Activated CD8-positive, alpha-beta T cell treated with anti-CD3 and anti-CD28 coated beads for 36 hours (primary cell): ENCODE data around the gene GINS3. TPM values are rescaled to one million over a fixed set of nuclear protein-coding genes. Genes with fewer than 3 reads are reported as not detected.

ENCODE experiments used
- ATAC-seq: fragments of 200-7000 bp; cut with Tn5 transposase; one replicate; pipeline ENCODE4 v1.10.0; 2021; ENCODE audit warnings: mild to moderate bottlenecking, moderate library complexity
- CTCF ChIA-PET: fragments of 350-600 bp; sonication (Branson Sonifier 250); formaldehyde crosslinking; loops from one replicate; lab custom pipeline; 2021; ENCODE audit warnings: antibody characterized with exemption; lab: Charles Lee
- POLR2A ChIA-PET: fragments of 350-600 bp; sonication (Branson Sonifier 250); formaldehyde crosslinking; loops from one replicate; lab custom pipeline; 2021; ENCODE audit warnings: antibody characterized with exemption; lab: Charles Lee
- DNase-seq: peaks from one replicate; pipeline ENCODE4 v3.0.0-alpha.2; 2020
- H3K27ac Mint-ChIP-seq: one replicate; pipeline ENCODE4 v1.8.0; 2021; ENCODE audit warnings: mild to moderate bottlenecking, mixed read lengths
- H3K27me3 Mint-ChIP-seq: one replicate; pipeline ENCODE4 v1.8.0; 2021; ENCODE audit warnings: mixed read lengths
- H3K36me3 Mint-ChIP-seq: one replicate; pipeline ENCODE4 v1.8.0; 2021; ENCODE audit warnings: low read depth, mixed read lengths
- H3K4me1 Mint-ChIP-seq: one replicate; pipeline ENCODE4 v1.8.0; 2021; ENCODE audit warnings: low read depth, mixed read lengths
- H3K4me3 Mint-ChIP-seq: one replicate; pipeline ENCODE4 v1.8.0; 2021; ENCODE audit warnings: mild to moderate bottlenecking, moderate library complexity, mixed read lengths
- H3K9me3 Mint-ChIP-seq: one replicate; pipeline ENCODE4 v1.8.0; 2021; ENCODE audit warnings: mixed read lengths
- intact Hi-C: fragments of 100-400 bp; cut with micrococcal nuclease; formaldehyde crosslinking; loops from one replicate; pipeline ENCODE4 v1.10.0; 2022
- total RNA-seq, 2 experiments: library from RNA; stranded (reverse); gene quantifications; one replicate each; pipeline ENCODE4 v1.2.3, GENCODE V29; 2021
- TF ChIP-seq, protein P1 (sequence below): fragments of 200-600 bp; IDR thresholded peaks from one replicate; pipeline ENCODE4 v1.8.0; 2022; ENCODE audit warnings: antibody characterized with exemption, mild to moderate bottlenecking

Gene GINS3
- 10 to 100 TPM; 16.0 to 18.1 TPM for total RNA-seq

DNA sequence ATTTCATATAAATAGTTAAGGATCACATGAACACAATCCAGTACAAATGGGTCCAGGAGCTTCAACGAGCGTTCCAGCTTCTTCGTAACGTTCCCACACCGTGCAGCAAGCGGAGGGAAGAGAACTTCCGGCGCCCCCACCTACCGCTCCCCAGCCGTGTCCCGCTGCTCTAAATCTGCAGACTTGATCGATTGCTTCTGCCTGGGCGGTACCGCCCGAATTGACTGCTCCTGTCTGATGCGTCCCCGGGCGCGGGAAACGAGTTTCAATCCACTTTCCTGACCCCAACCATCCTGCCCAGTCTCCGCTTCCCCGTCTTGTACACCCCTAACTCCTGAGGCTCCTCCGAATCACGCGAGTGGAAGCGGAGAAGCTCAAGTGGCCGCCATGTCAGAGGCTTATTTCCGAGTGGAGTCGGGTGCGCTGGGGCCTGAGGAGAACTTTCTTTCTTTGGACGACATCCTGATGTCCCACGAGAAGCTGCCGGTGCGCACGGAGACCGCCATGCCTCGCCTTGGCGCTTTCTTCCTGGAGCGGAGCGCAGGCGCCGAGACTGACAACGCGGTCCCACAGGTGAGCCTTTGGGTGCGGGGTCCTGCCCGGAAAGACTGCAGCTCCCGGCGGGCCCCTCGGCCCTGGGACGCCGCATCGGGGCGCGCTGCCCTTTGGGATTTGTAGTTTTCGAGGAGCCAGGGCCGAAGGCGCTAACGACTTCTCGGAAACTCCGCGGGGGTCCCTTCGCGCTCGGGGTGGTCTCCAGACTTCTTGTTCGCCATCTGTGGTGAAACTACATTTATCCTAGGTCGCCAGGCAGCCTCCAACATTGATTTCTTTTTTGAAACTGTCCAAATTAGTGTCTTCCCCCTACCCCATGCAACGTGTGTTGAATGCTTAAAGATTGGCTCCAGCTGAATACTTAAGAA lies at the start of gene GINS3:
TSS of gene GINS3 (plus strand) at position 257 of the 923 bp plus-strand sequence. CDS start at position 388, 131 bp downstream.
- Mint-ChIP-seq H3K4me1 (peaks cover 19% of the 10 kb centered on the region), H3K4me3 (peak within 1 kb of the TSS; percentile 93)
- POLR2A ChIA-PET: interaction anchor here (0.6 to 2.4 kb wide), 15 partner anchors 9 to 392 kb away, joined by 3 to 12 read pairs (median 3); partner anchors contain the start of gene ZNF319

DNA sequence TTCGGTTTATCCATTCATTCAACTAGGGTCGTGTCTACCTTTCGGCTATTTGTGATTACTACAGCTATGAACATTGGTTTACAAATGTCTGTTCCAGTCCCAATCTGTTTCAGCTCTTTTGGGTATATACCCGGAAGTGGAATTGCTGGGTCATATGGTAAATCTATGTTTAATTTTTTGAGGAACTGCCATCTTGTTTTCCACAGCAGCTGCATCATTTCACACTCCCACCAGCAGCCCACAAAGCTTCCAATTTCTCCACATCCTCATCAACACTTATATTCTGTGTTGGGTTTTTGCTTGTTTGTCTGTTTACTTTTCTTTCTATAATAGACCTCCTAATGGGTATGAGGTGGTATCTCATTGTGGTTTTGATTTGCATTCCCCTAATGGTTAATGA lies 48.7 kb upstream of the GINS3 start:
- CTCF ChIA-PET: interaction anchor here (2.6 kb wide), 1 partner anchor 144 kb away, joined by 12 read pairs; no protein-coding TSS in a partner anchor

More for the DNA sequence above, at the start of gene GINS3:
- Mint-ChIP-seq H3K27ac (peak within 1 kb of the TSS; percentile 96), H3K36me3 (peaks cover 22% of the 10 kb centered on the region), H3K27me3 (no peaks in the 10 kb centered on the region), H3K9me3 (peaks cover 3% of the 10 kb centered on the region)
- ATAC-seq: peak; percentile 97
- CTCF ChIA-PET: interaction anchor here (1.0 to 1.8 kb wide), 7 partner anchors 45 to 363 kb away, joined by 3 to 12 read pairs (median 3); no protein-coding TSS in a partner anchor
- intact Hi-C loops: loop anchor here (2.0 kb wide), 1 partner anchor 56 kb away; no protein-coding TSS in a partner anchor
- peak; percentile 93 for DNase-seq
- TF ChIP-seq, protein P1, sequence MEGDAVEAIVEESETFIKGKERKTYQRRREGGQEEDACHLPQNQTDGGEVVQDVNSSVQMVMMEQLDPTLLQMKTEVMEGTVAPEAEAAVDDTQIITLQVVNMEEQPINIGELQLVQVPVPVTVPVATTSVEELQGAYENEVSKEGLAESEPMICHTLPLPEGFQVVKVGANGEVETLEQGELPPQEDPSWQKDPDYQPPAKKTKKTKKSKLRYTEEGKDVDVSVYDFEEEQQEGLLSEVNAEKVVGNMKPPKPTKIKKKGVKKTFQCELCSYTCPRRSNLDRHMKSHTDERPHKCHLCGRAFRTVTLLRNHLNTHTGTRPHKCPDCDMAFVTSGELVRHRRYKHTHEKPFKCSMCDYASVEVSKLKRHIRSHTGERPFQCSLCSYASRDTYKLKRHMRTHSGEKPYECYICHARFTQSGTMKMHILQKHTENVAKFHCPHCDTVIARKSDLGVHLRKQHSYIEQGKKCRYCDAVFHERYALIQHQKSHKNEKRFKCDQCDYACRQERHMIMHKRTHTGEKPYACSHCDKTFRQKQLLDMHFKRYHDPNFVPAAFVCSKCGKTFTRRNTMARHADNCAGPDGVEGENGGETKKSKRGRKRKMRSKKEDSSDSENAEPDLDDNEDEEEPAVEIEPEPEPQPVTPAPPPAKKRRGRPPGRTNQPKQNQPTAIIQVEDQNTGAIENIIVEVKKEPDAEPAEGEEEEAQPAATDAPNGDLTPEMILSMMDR: no peak

DNA sequence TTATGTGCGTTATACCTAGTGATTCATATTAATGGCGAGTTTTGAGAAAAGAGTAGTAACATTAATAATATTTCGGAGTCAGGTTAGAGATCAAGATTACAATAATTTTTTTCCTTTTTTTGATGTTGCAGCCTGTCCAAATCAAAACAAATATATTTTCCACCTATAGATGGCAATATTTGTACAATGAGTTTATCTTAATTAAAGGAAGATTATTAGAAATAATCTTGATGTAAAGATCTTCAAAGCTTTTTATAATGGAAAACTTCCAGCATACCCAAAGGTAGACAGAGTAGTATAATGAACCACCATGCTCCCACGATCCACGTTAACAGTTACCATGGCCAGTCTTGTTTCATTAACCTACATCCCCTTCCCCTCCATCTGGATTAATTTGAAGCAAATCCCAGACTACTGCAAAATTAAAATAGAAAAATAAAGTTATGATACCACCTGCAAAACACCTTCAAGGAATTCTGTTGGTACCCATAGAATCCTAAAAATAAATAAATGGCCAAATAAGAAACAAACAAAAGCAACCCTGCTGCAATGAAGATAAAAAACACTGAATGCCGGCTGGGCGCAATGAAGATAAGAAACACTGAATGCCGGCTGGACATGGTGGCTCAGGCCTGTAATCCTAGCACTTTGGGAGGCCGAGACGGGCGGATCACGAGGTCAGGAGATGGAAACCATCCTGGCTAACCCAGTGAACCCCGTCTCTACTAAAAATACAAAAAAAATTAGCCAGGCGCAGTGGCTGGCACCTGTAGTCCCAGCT lies 46.5 kb upstream of the GINS3 start:
- no peak overlapping the region for H3K4me3 Mint-ChIP-seq

More for the DNA sequence above, 48.7 kb upstream of the GINS3 start:
- peaks cover 12% of the 10 kb centered on the region for H3K27me3 Mint-ChIP-seq
- no peaks in the 10 kb centered on the region for H3K9me3 Mint-ChIP-seq
- intact Hi-C loops: no loop called here
- no peak overlapping the region for H3K27ac Mint-ChIP-seq
- POLR2A ChIA-PET: no interaction called here
- no peaks in the 10 kb centered on the region for H3K36me3 Mint-ChIP-seq
- ATAC-seq (no peak), DNase-seq (no peak)
- no peak overlapping the region for H3K4me3 Mint-ChIP-seq
- no peaks in the 10 kb centered on the region for H3K4me1 Mint-ChIP-seq
- TF ChIP-seq, protein P1: no peak

DNA sequence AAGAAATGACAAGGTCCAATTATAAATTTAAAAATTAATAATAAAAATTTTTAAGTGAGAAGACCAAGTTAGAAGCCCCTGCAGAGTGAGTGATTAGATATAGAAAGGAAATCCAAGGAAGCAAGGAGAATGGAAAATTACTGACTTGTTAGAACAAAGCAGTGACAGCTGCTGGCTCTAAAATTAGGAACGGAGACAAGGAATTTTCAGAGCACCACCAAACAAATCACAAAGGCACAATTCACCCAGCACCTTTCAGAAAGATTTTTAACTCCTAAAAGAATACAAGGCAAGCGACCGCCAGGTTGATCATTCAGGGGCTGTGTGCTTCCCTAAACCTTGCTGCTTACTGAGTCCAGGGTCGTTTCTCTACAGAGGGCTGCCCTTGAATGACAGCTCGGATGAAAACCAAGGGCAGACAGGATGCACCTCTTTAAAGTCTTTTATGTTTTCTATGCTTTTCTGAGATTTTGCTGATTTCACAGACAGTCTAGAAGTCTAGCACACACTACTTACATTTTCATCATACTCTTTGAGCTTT lies 45.4 kb upstream of the GINS3 start:
- ATAC-seq: no peak
- Mint-ChIP-seq H3K4me3 (no peak overlapping the region), H3K27me3 (peaks cover 17% of the 10 kb centered on the region), H3K4me1 (no peaks in the 10 kb centered on the region), H3K27ac (no peak overlapping the region), H3K36me3 (no peaks in the 10 kb centered on the region), H3K9me3 (no peaks in the 10 kb centered on the region)
- ChIA-PET CTCF (interaction anchor here (1.4 to 4.9 kb wide), 3 partner anchors 10 to 141 kb away, joined by 3 to 27 read pairs (median 9); partner anchors contain the start of gene GINS3), POLR2A (no interaction called here)
- intact Hi-C loops: no loop called here
- DNase-seq: no peak
- TF ChIP-seq, protein P1: no peak

More for the DNA sequence above, 46.5 kb upstream of the GINS3 start:
- intact Hi-C loops: no loop called here
- DNase-seq (no peak), ATAC-seq (no peak)
- no peaks in the 10 kb centered on the region for H3K4me1 Mint-ChIP-seq
- peaks cover 17% of the 10 kb centered on the region for H3K27me3 Mint-ChIP-seq
- no peaks in the 10 kb centered on the region for H3K9me3 Mint-ChIP-seq
- TF ChIP-seq, protein P1: peak; percentile 41
- ChIA-PET CTCF (interaction anchor here (4.9 kb wide), 1 partner anchor 9 kb away, joined by 27 read pairs; no protein-coding TSS in a partner anchor), POLR2A (no interaction called here)
- H3K27ac Mint-ChIP-seq: no peak overlapping the region
- H3K36me3 Mint-ChIP-seq: no peaks in the 10 kb centered on the region
